Smooth muscle cell (in vitro differentiated cells): ENCODE data around the gene IL1R1. TPM values are rescaled to one million over a fixed set of nuclear protein-coding genes. Genes with fewer than 3 reads are reported as not detected.

Source experiments
- DNase-seq: peaks from one replicate; lab custom pipeline; 2025; ENCODE audit not compliant: unreplicated experiment; lab: John Stamatoyannopoulos, UW
- H2AFZ ChIP-seq: fragments of 200-600 bp; sonication (generic); 2 replicates; pipeline ENCODE4 v1.6.0; 2016; ENCODE audit warnings: antibody characterized with exemption, low read depth, mild to moderate bottlenecking
- H3F3A ChIP-seq: fragments of 200-600 bp; sonication (generic); 2 replicates; pipeline ENCODE4 v1.6.0; 2017; ENCODE audit warnings: antibody characterized with exemption, low read depth
- H3K27ac ChIP-seq: fragments of 200-600 bp; sonication (generic); 2 replicates; pipeline ENCODE4 v1.5.1; 2016; ENCODE audit warnings: low read depth, mild to moderate bottlenecking
- H3K27me3 ChIP-seq: fragments of 200-600 bp; sonication (generic); 2 replicates; pipeline ENCODE4 v1.6.1; 2016; ENCODE audit warnings: low read depth, mild to moderate bottlenecking
- H3K36me3 ChIP-seq: fragments of 200-600 bp; sonication (generic); 2 replicates; pipeline ENCODE4 v1.5.1; 2016; ENCODE audit warnings: low read depth
- H3K4me1 ChIP-seq: fragments of 200-600 bp; sonication (generic); 2 replicates; pipeline ENCODE4 v1.5.1; 2016; ENCODE audit warnings: low read depth
- H3K4me2 ChIP-seq: fragments of 200-600 bp; sonication (generic); 2 replicates; pipeline ENCODE4 v1.6.0; 2016; ENCODE audit warnings: mild to moderate bottlenecking
- H3K4me3 ChIP-seq: fragments of 200-600 bp; sonication (generic); 2 replicates; pipeline ENCODE4 v1.5.1; 2016; ENCODE audit warnings: mild to moderate bottlenecking
- H3K79me2 ChIP-seq: fragments of 200-600 bp; sonication (generic); 2 replicates; pipeline ENCODE4 v1.6.0; 2016; ENCODE audit warnings: low read depth, mild to moderate bottlenecking
- H3K9ac ChIP-seq: fragments of 200-600 bp; sonication (generic); 2 replicates; pipeline ENCODE4 v1.6.0; 2016; ENCODE audit warnings: low read depth
- H3K9me3 ChIP-seq: fragments of 200-600 bp; sonication (generic); replicated peaks from 2 replicates; pipeline ENCODE4 v1.5.1; 2016; ENCODE audit warnings: low read depth
- H4K20me1 ChIP-seq: fragments of 200-600 bp; sonication (generic); 2 replicates; pipeline ENCODE4 v1.6.0; 2016; ENCODE audit warnings: low read depth
- WGBS: methylation state at CpG from one replicate; pipeline ENCODE4 v1.1.7; 2016; ENCODE audit warnings: low lambda C conversion rate; 5-methylcytosine and 5-hydroxymethylcytosine counted together
- polyA plus RNA-seq: library from polyadenylated mRNA; unstranded; fragments of >200 nt; fragmentation: Nextera tagmentation; extraction: Ambion mirVana; gene quantifications from 2 replicates; pipeline ENCODE4 v1.2.1, GENCODE V29; 2016
- total RNA-seq: library from RNA; depleted of rRNA; stranded (reverse); fragments of >200 nt; gene quantifications from 2 replicates; pipeline ENCODE4 v1.2.3, GENCODE V29; 2014
- TF ChIP-seq, protein P1 (sequence below): fragments of 200-600 bp; sonication (generic); IDR thresholded peaks from 2 replicates; pipeline ENCODE4 v1.5.1; 2017; ENCODE audit warnings: borderline replicate concordance, mild to moderate bottlenecking, antibody characterized with exemption; ENCODE audit not compliant: insufficient read depth, poor library complexity, severe bottlenecking

IL1R1 gene
- total and polyA plus RNA-seq, 2 experiments from 2014 or later = 26.8 to 32.4 TPM

DNA sequence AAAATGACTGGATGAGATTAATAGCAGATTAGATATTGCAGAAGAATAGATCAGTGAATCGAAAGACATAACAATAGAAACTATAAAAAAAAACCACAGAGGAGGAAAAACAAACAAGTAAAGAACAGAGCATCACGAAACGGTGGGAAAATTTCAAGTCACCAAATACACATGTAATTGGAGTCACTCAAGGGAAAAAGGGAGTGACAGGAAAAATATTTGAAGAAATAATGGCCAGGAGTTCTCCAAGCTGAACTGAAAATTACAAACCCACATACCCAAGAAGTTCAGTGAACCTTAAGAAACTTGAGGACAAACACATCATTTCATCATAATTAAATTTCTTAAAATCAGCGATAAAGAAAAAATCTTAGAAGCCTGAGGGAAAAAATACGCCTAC lies 11.0 kb upstream of the IL1R1 start:
- Histone ChIP-seq H3K27me3 (no peaks in the 10 kb centered on the region), H3K4me2 (no peak overlapping the region), H4K20me1 (no peaks in the 10 kb centered on the region), H3K9ac (no peak overlapping the region), H3K4me3 (no peak overlapping the region), H3K9me3 (no peaks in the 10 kb centered on the region), H3K27ac (no peak overlapping the region), H3K79me2 (no peaks in the 10 kb centered on the region), H3F3A (peaks cover 4% of the 10 kb centered on the region), H2AFZ (no peak overlapping the region), H3K4me1 (no peaks in the 10 kb centered on the region), H3K36me3 (no peaks in the 10 kb centered on the region)
- TF ChIP-seq, protein P1, sequence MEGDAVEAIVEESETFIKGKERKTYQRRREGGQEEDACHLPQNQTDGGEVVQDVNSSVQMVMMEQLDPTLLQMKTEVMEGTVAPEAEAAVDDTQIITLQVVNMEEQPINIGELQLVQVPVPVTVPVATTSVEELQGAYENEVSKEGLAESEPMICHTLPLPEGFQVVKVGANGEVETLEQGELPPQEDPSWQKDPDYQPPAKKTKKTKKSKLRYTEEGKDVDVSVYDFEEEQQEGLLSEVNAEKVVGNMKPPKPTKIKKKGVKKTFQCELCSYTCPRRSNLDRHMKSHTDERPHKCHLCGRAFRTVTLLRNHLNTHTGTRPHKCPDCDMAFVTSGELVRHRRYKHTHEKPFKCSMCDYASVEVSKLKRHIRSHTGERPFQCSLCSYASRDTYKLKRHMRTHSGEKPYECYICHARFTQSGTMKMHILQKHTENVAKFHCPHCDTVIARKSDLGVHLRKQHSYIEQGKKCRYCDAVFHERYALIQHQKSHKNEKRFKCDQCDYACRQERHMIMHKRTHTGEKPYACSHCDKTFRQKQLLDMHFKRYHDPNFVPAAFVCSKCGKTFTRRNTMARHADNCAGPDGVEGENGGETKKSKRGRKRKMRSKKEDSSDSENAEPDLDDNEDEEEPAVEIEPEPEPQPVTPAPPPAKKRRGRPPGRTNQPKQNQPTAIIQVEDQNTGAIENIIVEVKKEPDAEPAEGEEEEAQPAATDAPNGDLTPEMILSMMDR = no peak
- no peak for DNase-seq
- 96% methylated on average over 5 of the region's 5 CpGs for WGBS

DNA sequence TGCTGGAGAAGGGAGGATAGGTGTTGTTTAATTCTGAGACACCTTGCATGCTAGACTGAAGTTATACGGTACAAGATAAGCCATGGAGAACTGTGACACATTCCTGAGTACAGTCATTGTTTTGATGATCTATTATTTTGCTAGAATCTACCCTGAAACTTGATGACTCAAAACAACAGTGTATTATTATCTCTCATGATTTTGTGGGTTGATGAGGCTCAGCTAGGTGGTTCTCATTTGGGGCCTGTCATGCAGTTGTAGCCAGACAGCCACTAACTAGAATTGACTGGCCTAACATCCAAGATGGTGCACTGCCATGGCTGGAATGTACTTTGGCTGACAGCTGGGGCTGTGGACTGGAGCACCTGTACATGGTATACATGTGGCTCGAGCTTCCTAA lies 5.4 kb upstream of the IL1R1 start:
- no peaks in the 10 kb centered on the region for H4K20me1 ChIP-seq
- DNase-seq = no peak
- WGBS = 89% methylated on average over 2 of the region's 2 CpGs
- no peak overlapping the region for H3K4me2 ChIP-seq
- H3K36me3 ChIP-seq = no peaks in the 10 kb centered on the region
- H3K27me3 ChIP-seq = no peaks in the 10 kb centered on the region
- TF ChIP-seq, protein P1 = no peak
- no peak overlapping the region for H2AFZ ChIP-seq
- H3K4me1 ChIP-seq = peaks cover 5% of the 10 kb centered on the region
- no peak overlapping the region for H3K27ac ChIP-seq
- no peak overlapping the region for H3K4me3 ChIP-seq
- peaks cover 14% of the 10 kb centered on the region for H3F3A ChIP-seq
- H3K9me3 ChIP-seq = no peaks in the 10 kb centered on the region
- H3K9ac ChIP-seq = no peak overlapping the region
- H3K79me2 ChIP-seq = no peaks in the 10 kb centered on the region

GRCh38 chr2:102138331-102138730 lies 4.2 kb upstream of the IL1R1 start:
- DNase-seq = no peak
- Histone ChIP-seq H3K27ac (no peak overlapping the region), H3K9ac (no peak overlapping the region), H3K79me2 (peaks cover 6% of the 10 kb centered on the region), H3K27me3 (no peaks in the 10 kb centered on the region), H3K4me3 (no peak overlapping the region), H4K20me1 (no peaks in the 10 kb centered on the region), H3K9me3 (no peaks in the 10 kb centered on the region), H3K4me2 (peak overlapping the region; percentile 1), H3F3A (peaks cover 14% of the 10 kb centered on the region), H3K4me1 (peaks cover 8% of the 10 kb centered on the region), H2AFZ (no peak overlapping the region), H3K36me3 (no peaks in the 10 kb centered on the region)
- 33% methylated on average over 4 of the region's 4 CpGs for WGBS
- TF ChIP-seq, protein P1 = no peak

DNA sequence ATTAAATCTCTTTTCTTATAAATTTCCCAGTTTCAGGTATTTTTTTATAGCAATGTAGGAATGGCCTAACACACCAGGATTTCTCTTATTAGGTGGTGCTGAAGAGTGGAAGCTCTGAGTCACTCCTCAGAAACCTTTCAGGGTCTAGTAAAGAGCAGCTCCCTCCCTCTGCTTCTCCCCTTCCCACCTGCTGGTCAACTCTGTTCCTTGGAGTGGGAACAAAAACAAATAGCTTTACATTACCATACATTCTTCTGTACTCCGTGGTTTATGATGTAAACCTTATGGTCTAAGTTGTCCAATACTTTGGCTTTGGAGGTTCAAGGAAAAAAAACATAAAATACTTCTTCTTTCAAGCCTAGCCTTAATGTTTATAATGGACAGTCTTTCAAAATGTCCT lies 2.7 kb upstream of the IL1R1 start:
- Histone ChIP-seq H3F3A (peaks cover 14% of the 10 kb centered on the region), H4K20me1 (no peaks in the 10 kb centered on the region), H3K4me3 (no peak overlapping the region), H3K4me1 (peaks cover 8% of the 10 kb centered on the region), H3K36me3 (no peaks in the 10 kb centered on the region), H3K9me3 (no peaks in the 10 kb centered on the region), H3K4me2 (peak overlapping the region; percentile 66), H3K27me3 (no peaks in the 10 kb centered on the region), H3K79me2 (peaks cover 21% of the 10 kb centered on the region), H3K27ac (peak overlapping the region; percentile 92), H2AFZ (no peak overlapping the region), H3K9ac (no peak overlapping the region)
- TF ChIP-seq, protein P1 = no peak
- no peak for DNase-seq
- WGBS = 16% methylated on average over 1 of the region's 1 CpG
